Stimulated activated CD8-positive, alpha-beta memory T cell treated with anti-CD3 and anti-CD28 coated beads, Interleukin-4, amount 100 ng/mL, for 4 hours (primary cell): Measurements from ENCODE around the gene IBA57.
"Not testable (repeated sequence)": the region's sequence is repeated elsewhere in the genome, so short reads cannot be mapped to it uniquely, and the experiment has no call there.

ENCODE experiments used
- DNase-seq, 2 donors: peaks; one replicate each; pipeline ENCODE4 v3.0.0-alpha.2; 2020; ENCODE audit warnings: low read depth in 2 of 2, low spot score in 1 of 2

Gene IBA57

DNA sequence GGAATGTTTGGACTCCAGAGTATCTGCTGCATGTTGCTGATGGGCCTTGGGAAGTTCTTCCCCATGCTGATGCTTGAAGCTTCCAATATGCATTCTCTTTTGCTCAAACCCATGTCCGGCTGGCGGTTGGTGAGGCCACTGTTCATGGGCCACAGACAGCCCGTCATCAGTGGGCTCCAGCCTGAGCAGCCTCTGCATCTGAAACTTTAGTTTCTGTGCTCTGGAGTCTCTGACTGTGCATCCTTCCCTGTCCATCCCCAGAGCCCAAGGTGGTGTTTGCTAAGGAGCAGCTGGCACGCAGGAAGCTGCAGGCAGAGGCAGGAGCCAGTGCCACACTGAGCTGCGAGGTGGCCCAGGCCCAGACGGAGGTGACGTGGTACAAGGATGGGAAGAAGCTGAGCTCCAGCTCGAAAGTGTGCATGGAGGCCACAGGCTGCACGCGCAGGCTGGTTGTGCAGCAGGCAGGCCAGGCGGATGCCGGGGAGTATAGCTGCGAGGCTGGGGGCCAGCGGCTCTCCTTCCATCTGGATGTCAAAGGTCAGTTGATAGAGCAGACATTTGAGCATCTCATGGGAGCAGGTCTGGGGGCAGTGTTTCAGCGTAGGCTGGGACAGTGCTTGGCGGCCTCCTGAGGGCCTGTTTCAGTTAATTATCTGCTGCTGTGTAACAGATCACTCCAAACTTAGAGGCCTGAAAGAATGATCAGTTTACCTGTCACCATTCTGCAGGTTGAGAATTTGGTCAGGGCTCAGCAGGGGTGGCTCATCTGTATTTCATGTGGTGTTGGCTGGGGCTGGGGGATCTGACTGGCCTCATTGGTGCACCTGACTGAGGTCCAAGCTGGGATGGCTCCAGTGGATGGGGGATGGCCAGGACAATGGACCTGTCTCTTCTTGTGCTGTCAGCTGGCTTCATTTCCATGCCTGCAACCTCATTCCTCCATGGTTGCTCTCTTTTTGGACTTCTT lies 58.9 kb downstream of the IBA57 start:
- DNase-seq: no peak

DNA sequence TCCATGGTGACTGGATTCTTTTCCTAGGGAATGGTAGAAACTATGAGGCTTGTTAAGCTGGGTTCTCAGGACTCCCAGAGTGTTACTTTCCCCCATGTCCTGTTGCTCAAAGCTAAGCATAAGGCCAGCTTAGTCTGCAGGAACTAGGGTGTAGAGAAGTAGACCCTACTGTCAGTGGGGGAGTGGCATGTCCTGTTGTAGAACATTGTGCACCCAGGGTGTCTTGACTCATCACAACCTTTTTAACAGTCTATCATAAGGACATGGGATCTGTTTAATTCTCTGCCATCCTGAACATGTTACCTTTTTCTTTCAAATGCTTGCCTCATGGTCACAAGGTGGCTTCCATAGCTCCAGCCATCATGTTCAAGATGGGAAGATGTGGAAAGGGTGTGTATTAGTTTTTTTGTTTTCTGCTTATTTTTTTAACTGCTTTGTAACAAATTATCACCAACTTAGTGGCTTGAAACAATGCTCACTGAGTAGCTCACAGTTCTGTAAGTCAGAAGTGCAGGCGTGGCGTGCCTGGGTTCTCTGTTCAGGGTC lies 59.6 kb downstream of the IBA57 start:
- no peak for DNase-seq

DNA sequence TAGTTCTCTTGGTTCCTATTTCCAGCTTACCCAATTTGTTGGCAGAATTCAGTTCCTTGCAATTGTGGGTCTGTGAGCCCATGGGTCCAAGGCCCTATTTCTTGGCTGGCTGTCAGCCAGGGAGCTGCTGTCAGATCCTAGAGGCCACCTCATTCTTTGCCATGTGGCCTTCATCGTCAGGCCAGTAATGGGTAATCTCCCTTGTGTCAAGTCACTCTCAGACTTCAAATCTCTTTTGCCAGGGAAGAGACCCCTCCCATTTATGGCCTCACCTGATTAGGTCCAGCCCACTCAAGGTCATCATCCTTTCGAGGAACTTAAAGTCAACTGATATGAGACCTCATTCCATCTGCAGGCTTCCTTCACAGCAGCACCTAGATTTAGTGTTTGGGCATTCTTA lies 60.1 kb downstream of the IBA57 start:
- DNase-seq: no peak

DNA sequence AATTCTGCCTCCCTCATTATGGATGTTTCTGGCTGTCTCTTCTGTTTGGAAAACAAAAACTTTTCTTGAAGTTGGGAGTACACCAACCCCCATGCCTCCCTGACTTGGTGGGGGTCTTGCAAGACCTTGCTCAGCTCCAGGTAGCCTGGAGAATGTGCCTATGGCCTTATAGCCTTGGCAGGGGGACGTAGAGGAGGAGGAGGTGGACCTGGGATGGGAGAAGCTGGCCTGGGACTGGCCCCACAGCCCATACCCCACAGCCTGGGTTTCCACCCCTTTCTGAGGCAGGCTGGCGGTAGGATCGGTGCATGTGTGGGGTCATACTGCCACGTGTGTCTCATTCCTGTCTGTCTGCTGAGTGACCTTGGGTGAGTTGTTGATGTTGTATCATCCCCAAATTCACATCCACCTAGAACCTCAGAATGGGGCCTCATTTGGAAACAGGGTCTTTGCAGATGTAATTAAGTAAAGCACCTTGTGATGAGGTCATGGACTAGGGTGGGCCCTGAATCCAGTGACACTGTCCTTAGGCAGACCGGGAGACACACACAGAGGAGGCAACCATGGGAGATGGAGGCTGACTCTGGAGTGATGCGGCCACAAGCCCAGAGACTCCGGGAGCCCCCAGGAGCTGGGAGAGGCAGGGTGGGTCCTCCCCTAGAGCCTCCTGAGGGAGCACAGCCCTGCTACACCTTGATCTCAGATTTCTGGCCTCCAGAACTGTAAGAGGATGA lies 60.7 kb downstream of the IBA57 start:
- DNase-seq: no peak

DNA sequence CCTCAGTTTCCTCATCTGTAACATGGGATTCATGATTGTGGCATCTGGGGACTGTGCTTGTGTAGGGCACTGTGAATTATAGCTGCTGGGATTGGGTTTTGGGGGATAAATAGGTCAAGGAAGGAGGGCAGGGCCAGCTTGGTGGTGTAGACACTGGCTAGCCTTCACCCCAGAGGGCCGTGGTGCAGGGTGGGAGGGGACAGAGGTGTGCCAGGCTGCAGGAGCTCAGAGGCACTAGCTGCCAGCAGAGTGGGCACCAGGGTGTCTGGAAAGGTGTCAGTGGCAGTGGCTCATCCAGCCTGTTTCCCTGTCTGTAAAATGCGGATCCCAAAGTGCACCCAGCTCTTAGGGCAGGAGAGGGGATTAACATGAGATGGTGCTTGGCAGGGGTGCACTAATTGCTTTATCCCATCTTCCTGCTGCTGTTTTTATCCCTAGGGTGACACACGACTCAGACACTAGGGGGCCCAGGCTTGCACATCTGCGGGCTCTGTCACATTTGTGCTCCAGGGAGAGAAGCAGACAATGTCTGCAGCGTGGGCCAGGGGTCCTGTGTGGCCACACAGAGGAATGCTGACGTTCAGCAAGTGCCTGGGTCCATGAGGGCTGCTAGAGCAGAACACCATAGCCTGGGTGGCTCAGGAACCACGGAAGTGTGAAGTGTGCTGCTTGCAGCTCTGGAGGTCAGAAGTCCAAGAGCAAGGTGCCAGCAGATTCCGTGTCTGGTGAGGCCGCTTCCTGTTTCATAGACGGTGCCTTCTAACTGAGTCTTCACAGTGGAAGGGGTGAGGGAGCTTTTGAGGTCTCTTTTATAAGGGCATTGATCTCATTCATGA lies 61.6 kb downstream of the IBA57 start:
- DNase-seq: no peak

DNA sequence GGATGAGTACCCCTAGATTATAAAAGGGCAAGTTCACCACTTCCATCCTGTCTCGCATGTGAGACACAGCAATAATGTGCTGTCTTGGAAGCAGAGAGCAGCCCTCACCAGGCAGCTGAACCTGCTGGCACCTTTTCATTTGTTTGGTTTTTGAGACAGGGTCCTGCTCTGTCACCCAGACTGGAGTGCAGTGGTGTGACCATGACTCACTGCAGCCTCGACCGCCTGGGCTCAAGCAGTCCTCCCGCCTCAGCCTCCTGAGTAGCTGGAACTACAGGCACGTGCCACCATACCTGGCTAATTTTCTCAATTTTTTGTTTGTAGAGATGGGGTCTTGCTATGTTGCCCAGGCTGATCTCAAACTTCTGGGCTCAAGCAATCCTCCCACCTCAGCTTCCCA lies 62.5 kb downstream of the IBA57 start:
- not testable (repeated sequence) for DNase-seq

DNA sequence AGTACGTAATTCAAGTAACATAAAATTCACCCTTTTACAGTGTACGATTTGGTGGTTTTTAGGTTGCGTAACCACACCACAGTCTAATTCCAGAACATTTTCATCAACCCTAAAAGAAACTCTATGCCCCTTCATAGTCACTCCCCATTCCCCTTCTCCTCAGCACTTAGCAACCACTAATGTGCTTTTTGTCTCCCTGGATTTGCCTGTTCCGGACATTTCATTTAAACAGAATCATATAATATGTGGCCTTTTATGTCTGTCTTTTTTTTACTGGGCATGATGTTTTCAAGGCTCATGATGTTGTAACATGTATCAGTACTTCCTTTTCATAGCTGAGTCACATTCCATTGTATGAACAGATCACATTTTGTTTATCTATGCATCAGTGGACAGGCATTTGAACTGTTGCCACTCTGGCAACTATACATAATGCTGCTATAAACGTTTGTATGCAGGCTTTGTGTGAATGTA lies 63.0 kb downstream of the IBA57 start:
- no peak for DNase-seq

DNA sequence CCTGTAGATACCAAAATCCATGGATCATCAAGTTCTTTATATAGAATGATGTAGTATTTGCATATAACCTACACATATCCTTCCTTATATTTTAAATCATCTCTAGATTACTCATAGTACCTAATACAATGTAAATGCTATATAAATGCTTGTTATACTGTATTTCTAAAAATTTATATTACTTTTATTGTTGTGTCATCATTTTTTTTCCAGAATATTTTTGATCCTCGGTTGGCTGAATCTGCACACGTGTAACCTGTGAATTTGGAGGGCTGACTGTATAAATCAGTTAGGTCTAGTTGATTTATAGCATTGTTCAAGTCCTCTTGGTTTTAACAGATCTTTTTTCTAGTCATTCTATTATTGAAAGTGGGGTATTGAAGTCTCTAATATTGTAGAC lies 65.6 kb downstream of the IBA57 start:
- DNase-seq: no peak
